ENCODE results near the gene GLTP.

The GLTP gene

GRCh38 chr12:109815225-109815624 lies 65.1 kb downstream of the GLTP start:
- TF ChIP-seq ZC3H10 (CRISPR knock-in tag; IDR thresholded peaks at IDR 0.05) (no peak), ZNF565 (CRISPR knock-in tag; conservative IDR thresholded peaks at IDR 0.05; ENCODE audit: low read depth) (no peak), CSDC2 (CRISPR knock-in tag; IDR thresholded peaks at IDR 0.05) (no peak), CSRNP3 (CRISPR knock-in tag; IDR thresholded peaks at IDR 0.05) (no peak), ARNTL (CRISPR knock-in tag; IDR thresholded peaks at IDR 0.05; ENCODE audit: borderline replicate concordance, low read depth) (no peak), ZFP30 (CRISPR knock-in tag; IDR thresholded peaks at IDR 0.05) (no peak), SNAI2 (CRISPR knock-in tag; IDR thresholded peaks at IDR 0.05) (no peak), RARB (CRISPR knock-in tag; IDR thresholded peaks at IDR 0.05) (no peak)
- TF ChIP-seq, protein P1, sequence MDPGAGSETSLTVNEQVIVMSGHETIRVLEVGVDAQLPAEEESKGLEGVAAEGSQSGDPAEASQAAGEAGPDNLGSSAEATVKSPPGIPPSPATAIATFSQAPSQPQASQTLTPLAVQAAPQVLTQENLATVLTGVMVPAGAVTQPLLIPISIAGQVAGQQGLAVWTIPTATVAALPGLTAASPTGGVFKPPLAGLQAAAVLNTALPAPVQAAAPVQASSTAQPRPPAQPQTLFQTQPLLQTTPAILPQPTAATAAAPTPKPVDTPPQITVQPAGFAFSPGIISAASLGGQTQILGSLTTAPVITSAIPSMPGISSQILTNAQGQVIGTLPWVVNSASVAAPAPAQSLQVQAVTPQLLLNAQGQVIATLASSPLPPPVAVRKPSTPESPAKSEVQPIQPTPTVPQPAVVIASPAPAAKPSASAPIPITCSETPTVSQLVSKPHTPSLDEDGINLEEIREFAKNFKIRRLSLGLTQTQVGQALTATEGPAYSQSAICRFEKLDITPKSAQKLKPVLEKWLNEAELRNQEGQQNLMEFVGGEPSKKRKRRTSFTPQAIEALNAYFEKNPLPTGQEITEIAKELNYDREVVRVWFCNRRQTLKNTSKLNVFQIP (CRISPR knock-in tag; IDR thresholded peaks at IDR 0.05; ENCODE audit: borderline replicate concordance, low read depth), result no peak
- ATAC-seq, result no peak

DNA sequence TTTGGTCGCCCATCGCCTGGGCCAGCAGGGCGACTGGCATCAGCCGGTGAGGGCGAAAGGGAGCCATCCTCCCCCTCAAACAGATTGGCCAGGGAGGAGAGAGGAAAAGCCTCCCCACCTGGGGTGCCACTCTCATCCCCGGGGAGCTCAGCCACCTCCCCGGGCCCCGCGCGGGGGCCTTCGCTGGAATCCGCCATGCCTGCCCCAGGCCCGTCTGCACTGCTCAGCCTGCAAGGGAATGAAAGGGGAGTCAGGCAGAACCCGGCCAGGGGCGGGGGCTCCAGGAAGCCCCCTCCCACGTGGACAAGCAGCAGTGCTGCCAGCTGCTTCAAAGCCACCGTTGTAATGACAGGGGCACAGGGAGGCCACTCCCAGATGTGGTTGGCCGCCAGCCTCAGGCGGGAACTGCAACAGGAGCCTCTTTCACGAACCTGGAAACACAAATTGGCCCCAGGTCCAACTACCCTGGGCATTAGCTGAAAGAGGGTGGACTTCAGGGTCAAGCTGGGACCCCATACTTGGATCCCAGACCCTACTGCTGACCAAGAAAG lies 65.7 kb downstream of the GLTP start:
- TF ChIP-seq ZC3H10 (CRISPR knock-in tag; IDR thresholded peaks at IDR 0.05), result no peak
- no peak for TF ChIP-seq SNAI2 (CRISPR knock-in tag; IDR thresholded peaks at IDR 0.05)
- TF ChIP-seq TSHZ2 (CRISPR knock-in tag; IDR thresholded peaks at IDR 0.05), result no peak
- TF ChIP-seq TCF4 (CRISPR knock-in tag; IDR thresholded peaks at IDR 0.05; ENCODE audit: borderline replicate concordance), result no peak

GRCh38 chr12:109813810-109814416 lies 66.4 kb downstream of the GLTP start:
- ATAC-seq, result no peak
- TF ChIP-seq RARB (CRISPR knock-in tag; IDR thresholded peaks at IDR 0.05) (no peak), TCF4 (CRISPR knock-in tag; IDR thresholded peaks at IDR 0.05; ENCODE audit: borderline replicate concordance) (no peak), OSR1 (CRISPR knock-in tag; IDR thresholded peaks at IDR 0.05) (no peak)

More for the DNA sequence above, 65.7 kb downstream of the GLTP start:
- no peak for ATAC-seq

- peak; percentile 20; the same call in 1 of the 3 replicates for ATAC-seq
- TF ChIP-seq ZNF565 (CRISPR knock-in tag; conservative IDR thresholded peaks at IDR 0.05; ENCODE audit: low read depth) (no peak), ARNTL (CRISPR knock-in tag; IDR thresholded peaks at IDR 0.05; ENCODE audit: borderline replicate concordance, low read depth) (no peak), PPARA (CRISPR knock-in tag; IDR thresholded peaks at IDR 0.05; ENCODE audit: borderline replicate concordance) (no peak), RARB (CRISPR knock-in tag; IDR thresholded peaks at IDR 0.05) (no peak), GLIS3 (CRISPR knock-in tag; IDR thresholded peaks at IDR 0.05) (no peak), BACH2 (CRISPR knock-in tag; IDR thresholded peaks at IDR 0.05; ENCODE audit: borderline replicate concordance) (no peak), ZFP30 (CRISPR knock-in tag; IDR thresholded peaks at IDR 0.05) (no peak), ZFP3 (CRISPR knock-in tag; IDR thresholded peaks at IDR 0.05) (no peak), ESRRG (CRISPR knock-in tag; IDR thresholded peaks at IDR 0.05) (no peak), CSDC2 (CRISPR knock-in tag; IDR thresholded peaks at IDR 0.05) (no peak), TCF4 (CRISPR knock-in tag; IDR thresholded peaks at IDR 0.05; ENCODE audit: borderline replicate concordance) (no peak), ZNF70 (CRISPR knock-in tag; IDR thresholded peaks at IDR 0.05) (no peak), TSHZ2 (CRISPR knock-in tag; IDR thresholded peaks at IDR 0.05) (no peak), ISL1 (CRISPR knock-in tag; IDR thresholded peaks at IDR 0.05) (no peak), CSRNP3 (CRISPR knock-in tag; IDR thresholded peaks at IDR 0.05) (no peak)
- TF ChIP-seq, protein P1 (CRISPR knock-in tag; IDR thresholded peaks at IDR 0.05; ENCODE audit: borderline replicate concordance, low read depth), result no peak
- TF ChIP-seq, protein P2, sequence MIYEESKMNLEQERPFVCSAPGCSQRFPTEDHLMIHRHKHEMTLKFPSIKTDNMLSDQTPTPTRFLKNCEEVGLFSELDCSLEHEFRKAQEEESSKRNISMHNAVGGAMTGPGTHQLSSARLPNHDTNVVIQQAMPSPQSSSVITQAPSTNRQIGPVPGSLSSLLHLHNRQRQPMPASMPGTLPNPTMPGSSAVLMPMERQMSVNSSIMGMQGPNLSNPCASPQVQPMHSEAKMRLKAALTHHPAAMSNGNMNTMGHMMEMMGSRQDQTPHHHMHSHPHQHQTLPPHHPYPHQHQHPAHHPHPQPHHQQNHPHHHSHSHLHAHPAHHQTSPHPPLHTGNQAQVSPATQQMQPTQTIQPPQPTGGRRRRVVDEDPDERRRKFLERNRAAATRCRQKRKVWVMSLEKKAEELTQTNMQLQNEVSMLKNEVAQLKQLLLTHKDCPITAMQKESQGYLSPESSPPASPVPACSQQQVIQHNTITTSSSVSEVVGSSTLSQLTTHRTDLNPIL (CRISPR knock-in tag; IDR thresholded peaks at IDR 0.05; ENCODE audit: low read depth), result no peak
These were observed 68.7 kb downstream of the GLTP start for GRCh38 chr12:109811624-109811995.

All from SK-N-SH treated with all-trans-retinoic acid at 6 μM for 48 hours (cell line).